Medulla oblongata (tissue), 1 donor: Measurements from ENCODE around the gene FAM81B.

Experiments used
- DNase-seq: peaks from one replicate; pipeline ENCODE4 v3.0.0-alpha.2; 2015; ENCODE audit errors: extremely low spot score

FAM81B gene

GRCh38 chr5:95403996-95404395 lies 12.8 kb downstream of the FAM81B start:
- DNase-seq: no peak

DNA sequence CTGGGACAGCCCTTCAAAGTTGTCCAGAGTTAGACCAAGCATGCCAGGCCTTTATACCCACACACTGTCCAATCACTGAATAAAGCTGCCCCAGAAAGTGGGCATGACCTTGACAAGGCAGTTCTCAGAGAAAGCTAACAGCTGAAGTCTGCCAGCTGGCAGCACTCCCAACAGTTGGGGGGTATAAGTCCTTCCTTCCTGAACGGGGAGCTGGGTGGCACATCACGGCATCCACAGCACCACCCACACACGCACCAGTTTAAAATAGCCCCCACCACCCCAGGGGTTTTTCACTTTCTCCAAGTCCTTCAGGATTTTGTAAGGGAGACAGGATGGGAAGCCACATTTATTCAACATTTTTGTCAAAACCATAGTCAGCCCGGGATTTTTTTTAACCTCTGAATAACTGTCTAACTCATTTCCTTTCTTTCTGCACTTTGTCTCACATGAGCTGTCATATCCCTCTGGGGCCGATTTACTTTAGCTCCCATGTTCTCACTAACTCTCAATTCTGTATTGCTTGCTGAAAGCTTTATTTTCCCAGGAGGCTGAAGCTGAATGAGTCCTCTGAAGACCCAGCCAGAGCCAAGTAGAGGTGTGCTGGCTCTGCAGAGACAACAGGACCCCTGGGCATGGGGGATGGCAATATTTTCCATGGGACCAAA lies 15.4 kb downstream of the FAM81B start:
- no peak for DNase-seq

DNA sequence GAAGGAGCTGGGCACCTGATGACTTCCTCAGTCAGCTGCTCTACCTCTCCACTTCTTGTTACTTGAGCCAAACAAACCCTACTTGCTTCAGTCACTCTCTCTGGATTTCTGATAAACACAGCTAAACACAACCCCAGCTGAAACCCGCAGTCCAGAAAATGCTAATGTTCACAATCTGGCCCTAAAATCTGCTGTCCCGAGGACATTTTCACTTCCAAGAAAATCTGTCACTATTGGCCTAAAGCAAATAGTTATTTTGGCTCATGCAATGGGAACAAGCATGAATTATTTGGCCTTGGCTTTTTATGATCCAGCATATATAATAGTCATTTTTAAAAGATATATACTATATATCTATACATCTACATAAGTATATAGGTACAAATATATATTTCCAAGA lies 19.1 kb downstream of the FAM81B start:
- no peak for DNase-seq

DNA sequence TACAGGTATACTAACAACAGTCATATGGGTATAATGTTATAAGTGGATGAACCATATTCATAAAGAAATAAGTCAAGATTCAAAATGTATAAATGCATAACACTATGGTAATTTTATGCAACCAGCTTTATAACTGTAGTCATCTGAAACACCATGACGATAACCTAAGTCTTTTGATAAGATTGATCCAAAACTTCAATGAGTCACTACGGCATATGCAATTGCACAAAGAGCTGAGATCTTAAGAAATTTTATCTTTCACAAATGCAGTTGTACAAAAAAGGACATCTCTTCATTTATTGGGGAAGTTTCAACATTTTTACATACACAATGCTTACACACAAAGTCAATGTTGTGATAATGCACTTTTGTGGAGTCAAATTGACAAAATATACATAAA lies 20.3 kb downstream of the FAM81B start:
- no peak for DNase-seq

GRCh38 chr5:95414451-95414850 lies 23.3 kb downstream of the FAM81B start:
- no peak for DNase-seq

- DNase-seq: no peak
These were observed 26.8 kb downstream of the FAM81B start for GRCh38 chr5:95417971-95418370.

- no peak for DNase-seq
These were observed 31.7 kb downstream of the FAM81B start for GRCh38 chr5:95422838-95423237.

- DNase-seq: no peak
These were observed 32.9 kb downstream of the FAM81B start for GRCh38 chr5:95424016-95424415.

DNA sequence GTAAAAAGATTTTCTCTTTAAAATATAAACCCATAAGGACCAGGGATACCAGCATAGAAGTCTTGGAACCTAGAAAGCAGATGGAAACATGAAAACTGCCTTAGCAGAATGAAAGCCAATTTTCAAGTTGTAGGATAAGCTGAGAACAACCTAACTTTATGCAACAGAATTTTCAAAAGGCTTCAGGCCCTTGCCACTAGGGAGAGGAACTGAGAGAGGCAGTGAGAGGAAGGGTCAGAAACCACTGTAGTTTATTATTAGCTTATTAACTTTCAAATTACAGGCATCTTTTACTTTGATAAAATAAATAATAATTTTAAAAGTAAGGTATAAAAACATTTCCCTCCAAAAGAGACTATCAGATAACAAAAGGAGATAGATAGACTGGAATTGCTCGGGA lies 33.4 kb downstream of the FAM81B start:
- no peak for DNase-seq

- DNase-seq: no peak
These were observed 35.1 kb downstream of the FAM81B start for GRCh38 chr5:95426227-95426626.

GRCh38 chr5:95432779-95433178 lies 41.6 kb downstream of the FAM81B start:
- DNase-seq: no peak

DNA sequence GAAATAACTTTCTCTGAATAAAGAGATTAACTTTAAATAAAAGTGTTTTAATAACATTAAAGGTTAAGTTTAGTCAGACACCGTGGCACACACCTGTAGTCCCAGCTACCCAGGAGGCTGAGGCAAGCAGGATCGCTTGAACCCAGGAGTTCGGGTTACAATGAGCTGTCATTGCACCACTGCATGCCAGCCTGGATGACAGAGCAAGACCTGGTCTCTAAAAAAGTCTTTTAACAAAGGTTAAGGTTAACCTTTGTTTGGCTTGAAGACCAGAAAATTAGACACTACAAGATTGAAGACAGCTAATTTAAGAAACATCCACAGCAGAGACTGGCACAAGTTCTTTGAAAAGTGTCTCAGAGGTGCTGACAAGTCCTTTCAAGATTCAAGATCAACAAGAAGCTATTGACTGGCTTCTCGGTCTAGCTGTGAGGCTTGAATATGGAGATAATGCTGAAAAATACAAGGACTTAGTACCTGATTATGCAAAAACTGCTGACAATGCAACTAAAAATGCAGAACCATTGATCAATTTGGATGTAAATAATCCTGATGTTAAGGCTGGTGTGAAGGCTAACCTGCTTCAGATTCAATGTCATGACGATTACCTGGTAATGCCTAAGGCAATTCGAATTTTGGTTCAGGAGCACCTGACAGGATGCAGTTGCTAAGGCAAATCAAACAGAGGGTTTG lies 48.8 kb downstream of the FAM81B start:
- DNase-seq: no peak

- no peak for DNase-seq
These were observed 49.7 kb downstream of the FAM81B start for GRCh38 chr5:95440825-95441224.

DNA sequence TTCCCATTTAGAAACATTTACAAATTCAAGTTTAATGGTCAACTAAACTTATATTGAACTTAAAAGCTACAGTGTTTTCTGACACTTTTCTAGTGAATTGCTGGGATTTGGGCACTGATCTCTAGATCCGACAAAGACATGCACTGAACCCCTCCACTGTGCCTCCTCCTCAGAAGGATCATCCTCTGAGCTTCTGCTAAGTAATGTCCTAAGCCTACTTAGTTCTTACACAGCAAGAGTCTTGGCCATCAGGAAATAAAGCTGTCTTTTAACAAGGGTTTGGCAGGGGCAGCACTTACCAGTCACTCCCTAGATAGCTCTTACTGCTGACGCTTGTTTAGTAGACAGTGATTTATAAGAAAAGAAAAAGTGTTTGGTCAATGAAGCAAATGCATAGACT lies 50.5 kb downstream of the FAM81B start:
- DNase-seq: no peak

DNA sequence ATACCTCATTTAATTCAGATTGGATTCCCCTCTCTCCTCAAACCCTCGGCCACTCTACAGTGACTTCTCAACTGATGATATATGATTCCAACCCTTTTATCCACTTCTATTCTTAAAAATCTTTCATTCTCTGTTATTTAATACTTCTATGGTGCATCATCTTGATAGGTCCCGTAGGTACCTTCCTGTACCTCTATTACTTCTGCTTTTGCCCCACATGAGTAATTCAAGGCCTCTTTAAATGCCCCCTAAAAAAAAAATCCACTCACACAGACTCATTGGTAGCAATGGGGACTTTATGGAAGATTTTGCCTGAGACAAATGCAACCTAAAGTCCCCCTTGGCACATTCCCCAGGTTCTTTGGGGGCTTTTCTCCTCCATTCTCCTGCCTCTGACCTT lies 54.3 kb downstream of the FAM81B start:
- DNase-seq: no peak

- DNase-seq: no peak
These were observed 54.8 kb downstream of the FAM81B start for GRCh38 chr5:95445995-95446394.

DNA sequence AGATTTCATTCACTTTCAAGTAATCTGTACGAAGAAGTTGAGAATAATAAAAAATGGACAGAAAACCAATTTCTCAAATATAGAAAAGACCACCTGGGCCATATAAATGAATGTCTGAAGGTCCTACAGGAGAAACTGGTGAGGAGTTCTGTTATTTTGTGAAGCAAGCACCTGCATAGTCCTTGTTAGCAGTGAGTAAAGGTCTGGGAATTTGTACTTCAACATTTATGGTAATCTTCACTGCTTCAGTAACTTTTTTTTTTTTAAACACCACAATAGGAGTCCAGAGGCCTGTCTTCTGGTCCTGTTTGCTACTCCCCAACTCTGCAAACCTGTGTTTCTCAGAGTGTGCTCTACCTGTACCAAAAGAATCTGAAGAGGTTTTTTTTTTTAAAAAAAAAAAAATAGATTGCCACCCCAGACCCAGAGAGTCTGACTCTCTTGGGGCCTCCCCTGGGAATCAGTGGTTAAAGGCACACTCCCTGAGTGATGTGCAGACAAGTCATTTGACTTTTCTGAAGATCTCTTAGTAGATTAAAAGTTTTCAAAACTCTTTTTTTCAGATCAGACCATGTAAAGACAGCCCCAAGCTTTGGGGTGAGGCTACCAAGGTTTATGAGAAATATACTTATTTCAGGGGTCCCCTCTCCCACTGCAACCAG lies 55.5 kb downstream of the FAM81B start:
- no peak for DNase-seq

GRCh38 chr5:95447961-95448360 lies 56.8 kb downstream of the FAM81B start:
- DNase-seq: no peak

DNA sequence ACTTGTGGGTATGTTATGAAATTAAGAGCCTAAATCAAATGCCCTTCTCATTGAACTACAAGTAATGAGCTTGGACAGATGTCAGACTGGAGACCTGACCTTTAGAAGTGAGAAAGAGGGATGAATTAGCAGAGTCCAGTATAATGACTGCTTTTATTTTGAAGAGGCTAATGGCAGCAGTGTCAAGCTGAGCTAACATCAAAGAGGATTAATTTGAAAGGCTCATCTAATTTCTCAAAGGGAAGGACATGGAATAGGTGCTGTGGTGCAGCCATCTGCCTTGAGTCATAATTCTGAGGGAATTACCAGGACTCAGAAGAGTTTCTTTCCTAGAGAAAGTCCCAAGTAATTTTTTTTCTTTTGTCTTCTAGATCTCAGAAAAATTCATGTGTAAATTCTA lies 57.6 kb downstream of the FAM81B start:
- no peak for DNase-seq

- DNase-seq: no peak
These were observed 58.3 kb downstream of the FAM81B start for GRCh38 chr5:95449460-95449859.

DNA sequence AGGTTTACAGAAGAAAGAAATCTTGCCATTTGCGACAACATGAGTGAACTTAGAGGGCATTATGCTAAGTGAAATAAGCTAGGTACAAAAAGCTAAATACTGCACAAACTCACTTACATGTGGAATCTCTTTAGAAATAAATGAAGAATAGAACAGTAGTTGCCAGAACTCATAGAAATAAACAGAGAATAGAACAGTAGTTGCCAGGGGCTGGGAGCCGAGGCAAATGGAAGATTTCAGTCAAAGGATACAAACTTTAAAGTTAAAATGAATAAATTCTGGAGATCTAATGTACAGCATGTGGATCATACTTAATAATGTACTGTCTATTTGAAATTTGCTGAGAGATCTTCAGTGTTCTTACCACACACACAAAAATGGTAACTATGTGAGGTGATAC lies 63.4 kb downstream of the FAM81B start:
- DNase-seq: no peak

DNA sequence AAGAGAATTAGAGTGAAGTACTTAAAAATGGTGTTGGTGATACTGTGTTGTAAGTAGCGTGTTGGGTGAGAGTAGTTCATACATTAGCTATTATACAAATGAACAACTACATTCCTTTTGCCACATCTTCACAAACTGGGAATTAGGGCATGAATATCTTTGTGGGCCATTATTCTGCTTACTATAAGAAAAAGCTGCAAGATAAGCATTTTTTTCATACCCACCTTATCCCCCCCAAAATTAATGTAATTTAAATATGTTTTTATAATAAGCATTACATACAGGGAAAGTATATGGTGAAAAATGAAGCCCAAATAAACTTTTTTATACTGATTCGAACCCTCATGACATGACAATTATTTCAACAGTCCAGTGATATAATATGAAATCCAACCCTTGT lies 69.5 kb downstream of the FAM81B start:
- no peak for DNase-seq

DNA sequence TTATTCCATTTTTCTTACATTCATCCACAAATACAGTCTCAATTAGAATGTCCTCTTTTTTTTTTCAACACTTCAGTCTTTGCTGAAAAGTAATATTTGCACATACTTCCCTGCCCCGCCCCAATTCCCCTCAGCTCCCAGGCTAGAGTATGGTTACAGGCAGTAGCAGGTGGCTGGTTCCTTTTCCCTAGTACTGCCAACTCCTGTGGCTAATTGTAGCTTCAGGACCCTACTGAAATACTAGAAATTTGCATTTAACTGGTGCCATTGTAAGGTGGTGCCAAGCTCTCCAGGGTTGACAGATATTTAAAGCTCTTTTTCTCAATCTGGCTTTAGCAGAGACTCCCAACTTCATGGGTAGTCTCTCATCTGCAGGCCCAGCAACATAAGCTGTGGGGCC lies 80.3 kb downstream of the FAM81B start:
- no peak for DNase-seq
